GM23248 (cell line): Measurements from ENCODE around the gene TNIK. TPM values are rescaled to one million over a fixed set of nuclear protein-coding genes. Genes with fewer than 3 reads are reported as not detected.

Experiments
- DNase-seq: peaks from one replicate; pipeline ENCODE4 v3.0.0-alpha.2; 2015
- H2AFZ ChIP-seq: fragments of 200-600 bp; sonication (generic); 2 replicates; pipeline ENCODE4 v1.6.1; 2016; ENCODE audit warnings: antibody characterized with exemption
- H3F3A ChIP-seq: fragments of 200-600 bp; sonication (generic); 2 replicates; pipeline ENCODE4 v1.6.1; 2016; ENCODE audit warnings: mild to moderate bottlenecking, antibody characterized with exemption, mixed run types; ENCODE audit not compliant: insufficient read depth
- H3K27ac ChIP-seq: fragments of 200-600 bp; sonication (generic); 2 replicates; pipeline ENCODE4 v1.5.1; 2016; ENCODE audit warnings: mild to moderate bottlenecking
- H3K27me3 ChIP-seq: fragments of 200-600 bp; sonication (generic); replicated peaks from 2 replicates; pipeline ENCODE4 v1.6.1; 2016; ENCODE audit warnings: mild to moderate bottlenecking; ENCODE audit not compliant: insufficient read depth
- H3K36me3 ChIP-seq: fragments of 200-600 bp; sonication (generic); 2 replicates; pipeline ENCODE4 v1.6.1; 2016; ENCODE audit warnings: low read depth, mild to moderate bottlenecking
- H3K4me1 ChIP-seq: fragments of 200-600 bp; sonication (generic); 2 replicates; pipeline ENCODE4 v1.6.1; 2016; ENCODE audit warnings: mild to moderate bottlenecking; ENCODE audit not compliant: insufficient read depth
- H3K4me2 ChIP-seq: fragments of 200-600 bp; sonication (generic); one replicate; pipeline ENCODE4 v1.6.1; 2016; ENCODE audit warnings: mild to moderate bottlenecking; ENCODE audit not compliant: unreplicated experiment
- H3K4me3 ChIP-seq: fragments of 200-600 bp; sonication (generic); 2 replicates; pipeline ENCODE4 v1.5.1; 2016; ENCODE audit warnings: mild to moderate bottlenecking
- H3K79me2 ChIP-seq: fragments of 200-600 bp; sonication (generic); 2 replicates; pipeline ENCODE4 v1.6.1; 2016; ENCODE audit warnings: mild to moderate bottlenecking; ENCODE audit not compliant: insufficient read depth
- H3K9ac ChIP-seq: fragments of 200-600 bp; sonication (generic); 2 replicates; pipeline ENCODE4 v1.6.1; 2016; ENCODE audit warnings: mild to moderate bottlenecking
- H3K9me2 ChIP-seq: fragments of 200-600 bp; sonication (generic); 2 replicates; pipeline ENCODE4 v1.6.1; 2016; ENCODE audit warnings: mixed run types, mild to moderate bottlenecking, moderate library complexity; ENCODE audit not compliant: insufficient read depth
- H3K9me3 ChIP-seq: fragments of 200-600 bp; sonication (generic); one replicate; pipeline ENCODE4 v1.6.1; 2017; ENCODE audit warnings: low read depth
- H4K20me1 ChIP-seq: fragments of 200-600 bp; sonication (generic); 2 replicates; pipeline ENCODE4 v1.6.0; 2016; ENCODE audit not compliant: insufficient read depth
- EZH2 ChIP-seq: fragments of 200-600 bp; sonication (generic); IDR thresholded peaks from 2 replicates; pipeline ENCODE4 v1.6.1; 2018; ENCODE audit warnings: antibody characterized with exemption, mild to moderate bottlenecking; ENCODE audit not compliant: insufficient read depth, poor library complexity, severe bottlenecking
- EZH2phosphoT487 ChIP-seq: fragments of 200-600 bp; sonication (generic); IDR thresholded peaks from 2 replicates; pipeline ENCODE4 v1.6.1; 2018; ENCODE audit warnings: antibody characterized with exemption, moderate library complexity, mild to moderate bottlenecking, low read depth; ENCODE audit not compliant: insufficient read depth
- WGBS, 2 experiments: methylation state at CpG; one replicate each; pipeline ENCODE4 v1.1.6; 2015 to 2017; ENCODE audit warnings: low lambda C conversion rate in 2 of 2, low coverage in 1 of 2; ENCODE audit errors: missing lambda C conversion rate in 2 of 2; 5-methylcytosine and 5-hydroxymethylcytosine counted together
- in situ Hi-C: fragments of 300-500 bp; cut with MboI; formaldehyde crosslinking; loops from 2 replicates; pipeline ENCODE4 v1.15.0; 2020
- polyA plus RNA-seq: library from polyadenylated mRNA; unstranded; fragments of >200 nt; fragmentation: Nextera tagmentation; extraction: Ambion mirVana; gene quantifications from 2 replicates; pipeline ENCODE4 v1.2.1, GENCODE V29; 2016
- total RNA-seq: library from RNA; depleted of rRNA; stranded (reverse); fragments of >200 nt; shearing (Covaris generic); gene quantifications from 2 replicates; pipeline ENCODE4 v1.2.3, GENCODE V29; 2014; rRNA removed

Gene TNIK
- total RNA-seq: 1.0 and 2.3 TPM in 2 replicates
- polyA plus RNA-seq: 0.80 and 1.4 TPM in 2 replicates

DNA sequence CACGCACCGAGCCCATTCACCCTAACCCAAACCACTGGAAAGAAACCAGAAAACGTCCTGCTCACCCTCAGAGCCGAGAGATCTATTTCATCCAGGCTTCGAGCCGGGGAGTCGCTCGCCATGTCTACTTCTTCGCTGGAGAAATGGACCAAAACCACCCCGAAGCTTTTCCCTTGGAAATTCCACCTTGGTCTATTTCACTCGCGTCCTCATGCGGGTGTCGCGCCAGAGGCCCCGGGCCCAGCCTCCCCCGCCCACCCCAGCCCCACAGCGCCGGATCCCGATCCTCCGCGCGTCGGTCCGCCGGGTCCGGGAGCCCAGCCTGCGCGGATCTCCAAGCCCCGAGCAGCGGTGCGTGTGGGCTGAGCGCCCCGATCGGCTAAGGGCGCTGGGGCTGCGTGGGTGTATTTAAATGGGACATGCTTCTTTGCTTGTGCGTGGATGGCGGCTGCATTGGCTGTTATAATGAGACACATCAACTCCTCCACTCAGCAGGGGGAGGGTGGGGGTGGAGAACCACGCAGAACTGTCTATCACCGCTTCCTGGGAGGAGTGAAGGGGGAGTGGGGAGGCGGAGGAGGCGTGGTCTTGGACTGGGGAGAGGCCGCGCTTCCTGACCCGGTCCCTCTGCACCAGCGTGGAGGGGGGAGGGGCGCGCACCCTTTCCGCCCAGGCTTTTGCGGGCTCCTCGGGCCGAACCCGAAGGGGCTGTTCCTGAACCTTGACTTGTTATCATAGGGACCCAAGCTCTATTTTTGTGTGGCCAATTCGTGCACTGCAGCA, at the start of gene TNIK:
Gene TNIK, minus strand, starts transcription at position 464 of the 783 bp plus-strand sequence. Its CDS starts 342 bp downstream, at position 122.
- peak within 1 kb of the TSS; percentile 33 for H3K9ac ChIP-seq
- 0 to 3% methylated on average over 28 to 55 of the region's 55 CpGs for WGBS, 2 experiments
- TF ChIP-seq EZH2phosphoT487 (no peak), EZH2 (no peak)

DNA sequence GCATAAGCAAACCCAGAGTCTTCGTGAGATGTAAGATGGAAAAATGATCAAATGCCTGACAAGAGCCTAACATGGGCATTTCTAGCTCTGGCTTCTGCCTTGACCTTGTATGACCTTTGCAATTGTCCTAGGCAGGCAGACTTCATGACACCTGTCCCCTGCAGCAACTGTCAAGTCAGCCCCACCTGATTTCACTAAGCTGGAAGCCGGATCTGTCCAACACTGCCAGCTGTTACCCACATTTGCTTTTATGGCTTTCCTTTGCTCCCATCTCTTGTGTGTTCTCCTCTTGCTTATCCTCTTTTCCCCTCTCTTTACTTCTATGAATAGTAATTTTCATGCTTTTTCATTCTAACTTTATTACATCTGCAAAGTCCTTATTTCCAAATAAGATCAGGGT, 48.5 kb upstream of the TNIK start:
- H3K4me3 ChIP-seq: no peak overlapping the region
- H3K27ac ChIP-seq: no peak overlapping the region
- H3K9me3 ChIP-seq: no peaks in the 10 kb centered on the region
- in situ Hi-C loops: no loop called here
- no peak for TF ChIP-seq EZH2
- no peak for TF ChIP-seq EZH2phosphoT487
- DNase-seq: no peak
- H2AFZ ChIP-seq: no peak overlapping the region
- no peaks in the 10 kb centered on the region for H3K36me3 ChIP-seq
- WGBS, 2 experiments: 63 to 69% methylated on average over 2 of the region's 2 CpGs
- H3K4me1 ChIP-seq: 0 out of 2 replicates have a peak, but pooled peaks cover 5% of the 10 kb centered on the region
- H4K20me1 ChIP-seq: no peaks in the 10 kb centered on the region
- no peaks in the 10 kb centered on the region for H3F3A ChIP-seq
- no peaks in the 10 kb centered on the region for H3K79me2 ChIP-seq
- H3K9ac ChIP-seq: no peak overlapping the region
- no peak overlapping the region for H3K4me2 ChIP-seq
- H3K27me3 ChIP-seq: no peaks in the 10 kb centered on the region
- no peaks in the 10 kb centered on the region for H3K9me2 ChIP-seq

More for the DNA sequence above, at the start of gene TNIK:
- Histone ChIP-seq H3K27me3 (peaks cover 6% of the 10 kb centered on the region; the same call in 1 of the 2 replicates), H3K79me2 (no peaks in the 10 kb centered on the region), H3K4me1 (no peaks in the 10 kb centered on the region), H3K4me3 (peak within 1 kb of the TSS; percentile 84), H3K9me2 (no peaks in the 10 kb centered on the region), H3K9me3 (no peaks in the 10 kb centered on the region), H2AFZ (peak within 1 kb of the TSS; percentile 91), H4K20me1 (no peaks in the 10 kb centered on the region), H3F3A (no peaks in the 10 kb centered on the region), H3K36me3 (no peaks in the 10 kb centered on the region), H3K4me2 (peak within 1 kb of the TSS; percentile 88), H3K27ac (no peak within 1 kb of the TSS)
- peak; percentile 83 for DNase-seq
- in situ Hi-C loops: no loop called here

- WGBS, 2 experiments: 42 to 48% methylated on average over 3 of the region's 3 CpGs
- no peak overlapping the region for H3K27ac ChIP-seq
- in situ Hi-C loops: no loop called here
- H3K4me1 ChIP-seq: 0 out of 2 replicates have a peak, but pooled peaks cover 5% of the 10 kb centered on the region
- no peak for TF ChIP-seq EZH2
- TF ChIP-seq EZH2phosphoT487: no peak
- H3K9me3 ChIP-seq: no peaks in the 10 kb centered on the region
- no peak overlapping the region for H3K4me2 ChIP-seq
- H3K4me3 ChIP-seq: no peak overlapping the region
- H3K9me2 ChIP-seq: no peaks in the 10 kb centered on the region
- no peaks in the 10 kb centered on the region for H3F3A ChIP-seq
- no peak overlapping the region for H2AFZ ChIP-seq
- DNase-seq: no peak
- H3K79me2 ChIP-seq: no peaks in the 10 kb centered on the region
- H3K9ac ChIP-seq: no peak overlapping the region
- no peaks in the 10 kb centered on the region for H3K36me3 ChIP-seq
- H3K27me3 ChIP-seq: no peaks in the 10 kb centered on the region
- H4K20me1 ChIP-seq: no peaks in the 10 kb centered on the region
Observed at GRCh38 chr3:171508206-171508605, 48.0 kb upstream of the TNIK start.

DNA sequence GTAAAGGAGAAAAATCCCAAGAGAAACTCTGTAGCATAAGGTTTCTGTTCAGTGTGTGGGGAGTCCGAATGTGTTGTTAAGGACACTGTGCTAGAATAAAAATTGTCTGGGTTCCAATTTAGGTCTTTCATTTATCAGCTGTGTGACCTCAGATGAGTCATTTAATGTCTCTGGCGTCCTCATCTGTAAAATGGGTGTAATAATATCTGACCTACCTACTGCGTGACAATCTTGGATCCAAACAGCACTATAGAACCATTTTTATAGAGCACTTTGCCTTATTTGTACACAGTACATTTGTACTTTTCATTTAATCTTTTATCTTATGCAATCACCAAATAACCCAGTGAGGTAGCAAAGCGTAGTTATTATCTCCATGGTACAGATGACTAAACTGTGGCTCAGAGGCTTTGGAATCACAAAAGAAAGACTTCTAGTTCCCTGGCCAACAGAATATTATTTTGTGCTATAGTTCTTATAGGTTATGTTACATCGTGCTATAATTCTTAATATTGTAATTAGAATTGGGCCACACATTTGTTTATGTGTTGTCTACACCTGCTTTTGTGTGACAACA, 46.6 kb upstream of the TNIK start:
- no peak overlapping the region for H3K9ac ChIP-seq
- no peak overlapping the region for H3K4me2 ChIP-seq
- DNase-seq: peak; percentile 58
- no peak overlapping the region for H2AFZ ChIP-seq
- no peaks in the 10 kb centered on the region for H3K9me3 ChIP-seq
- TF ChIP-seq EZH2: no peak
- H4K20me1 ChIP-seq: no peaks in the 10 kb centered on the region
- in situ Hi-C loops: no loop called here
- H3K36me3 ChIP-seq: no peaks in the 10 kb centered on the region
- WGBS, 2 experiments: 63 to 65% methylated on average over 5 of the region's 5 CpGs
- no peaks in the 10 kb centered on the region for H3F3A ChIP-seq
- 0 out of 2 replicates have a peak, but pooled peaks cover 5% of the 10 kb centered on the region for H3K4me1 ChIP-seq
- no peaks in the 10 kb centered on the region for H3K79me2 ChIP-seq
- H3K4me3 ChIP-seq: no peak overlapping the region
- no peaks in the 10 kb centered on the region for H3K27me3 ChIP-seq
- H3K27ac ChIP-seq: no peak overlapping the region
- no peaks in the 10 kb centered on the region for H3K9me2 ChIP-seq
